ENCODE measurements around the gene REV3L. TPM values are rescaled to one million over a fixed set of nuclear protein-coding genes. Genes with fewer than 3 reads are reported as not detected.

The REV3L gene
- polyA plus RNA-seq, 1 of the 3 experiments (the other 2 are of a cell fraction) = 7.3 TPM

DNA sequence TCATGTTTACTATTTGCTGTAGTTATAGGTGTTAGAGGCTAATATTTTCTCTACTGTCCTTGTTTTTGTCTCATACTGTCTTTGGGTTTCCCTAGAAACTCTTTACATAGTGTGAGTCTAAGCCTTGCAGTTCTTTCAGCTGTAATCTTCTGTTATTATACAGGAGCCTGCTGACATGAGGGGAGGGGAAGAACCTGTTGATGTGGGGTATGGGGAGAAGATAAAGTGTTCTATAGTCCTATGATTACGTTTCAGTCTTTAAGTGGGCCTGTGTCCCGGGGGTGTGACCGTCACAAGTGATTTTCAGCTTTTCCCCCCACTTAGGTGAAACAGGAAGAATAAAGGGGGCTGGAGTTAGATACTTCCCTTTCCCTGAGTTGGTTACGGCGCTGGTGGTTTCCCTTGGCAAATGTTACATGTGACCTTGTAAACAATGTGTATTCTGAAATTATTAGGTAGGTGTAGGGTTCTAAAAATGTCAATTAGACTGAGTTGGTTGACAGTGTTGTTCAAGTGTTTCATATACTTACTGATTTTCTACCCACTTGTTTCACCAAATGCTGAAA is 41.3 kb downstream of the REV3L start:
- Histone ChIP-seq H3K4me1 (ENCODE audit: control insufficient read depth in 1 of 2, insufficient read depth in 2 of 2, low read depth in 1 of 2, low read length in 1 of 2) (peaks cover 0 to 11% of the 10 kb centered on the region in 2 experiments; a peak in 2 of 4 replicates), H3K9me3 (no peaks in the 10 kb centered on the region), H3K9ac (no peak overlapping the region), H3K4me2 (no peak overlapping the region), H3K27me3 (ENCODE audit: insufficient read depth) (no peaks in the 10 kb centered on the region), H3K27ac (ENCODE audit: low read depth in 2 of 2, low read length in 1 of 2) (no peak overlapping the region), H2AFZ (ENCODE audit: low read depth) (no peak overlapping the region), H3K9me2 (no peaks in the 10 kb centered on the region), H3F3A (replicated peaks; ENCODE audit: insufficient read depth) (peaks cover 6% of the 10 kb centered on the region), H4K20me1 (ENCODE audit: insufficient read depth) (peaks cover 11% of the 10 kb centered on the region; the same call in 1 of the 2 replicates), H3K79me2 (ENCODE audit: insufficient read depth) (peaks cover 76% of the 10 kb centered on the region), H3K36me3 (replicated peaks in 1 of 2; ENCODE audit: control insufficient read depth in 1 of 2, insufficient read depth in 2 of 2, low read length in 1 of 2) (peaks cover 0 to 13% of the 10 kb centered on the region in 2 experiments), H3K4me3 (ENCODE audit: low read depth in 2 of 2, low read length in 1 of 2) (no peak overlapping the region)
- ChIA-PET POLR2A (no interaction called here), CTCF (no interaction called here)
- 95% methylated on average over 5 of the region's 5 CpGs for WGBS (ENCODE audit: low lambda C conversion rate)
- TF ChIP-seq NRF1 (IDR thresholded peaks at IDR 0.05; ENCODE audit: low read depth, low read length) (no peak), TEAD4 (IDR thresholded peaks at IDR 0.05; ENCODE audit: borderline replicate concordance, insufficient read depth) (no peak), FOXM1 (IDR thresholded peaks at IDR 0.05; ENCODE audit: low read depth) (no peak), YY1 (IDR thresholded peaks at IDR 0.05; ENCODE audit: low read depth) (no peak), GABPA (IDR thresholded peaks at IDR 0.05; ENCODE audit: low read depth) (no peak), POLR2AphosphoS5 (IDR thresholded peaks at IDR 0.05; ENCODE audit: low read depth, low read length) (no peak), FOXJ3 (CRISPR knock-in tag; IDR thresholded peaks at IDR 0.05) (no peak), TAF1 (IDR thresholded peaks at IDR 0.05; ENCODE audit: borderline replicate concordance, low read depth, low read length) (no peak), SMC3 (IDR thresholded peaks at IDR 0.05; ENCODE audit: low read depth, low read length) (no peak), MEF2A (IDR thresholded peaks at IDR 0.05; ENCODE audit: borderline replicate concordance, low read depth) (no peak), RCOR1 (IDR thresholded peaks at IDR 0.05; ENCODE audit: low read length) (no peak), EZH2phosphoT487 (IDR thresholded peaks at IDR 0.05; ENCODE audit: borderline replicate concordance, low read depth) (no peak)
- TF ChIP-seq, protein P1, sequence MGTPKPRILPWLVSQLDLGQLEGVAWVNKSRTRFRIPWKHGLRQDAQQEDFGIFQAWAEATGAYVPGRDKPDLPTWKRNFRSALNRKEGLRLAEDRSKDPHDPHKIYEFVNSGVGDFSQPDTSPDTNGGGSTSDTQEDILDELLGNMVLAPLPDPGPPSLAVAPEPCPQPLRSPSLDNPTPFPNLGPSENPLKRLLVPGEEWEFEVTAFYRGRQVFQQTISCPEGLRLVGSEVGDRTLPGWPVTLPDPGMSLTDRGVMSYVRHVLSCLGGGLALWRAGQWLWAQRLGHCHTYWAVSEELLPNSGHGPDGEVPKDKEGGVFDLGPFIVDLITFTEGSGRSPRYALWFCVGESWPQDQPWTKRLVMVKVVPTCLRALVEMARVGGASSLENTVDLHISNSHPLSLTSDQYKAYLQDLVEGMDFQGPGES (IDR thresholded peaks at IDR 0.05; ENCODE audit: low read depth, low read length) = no peak
- TF ChIP-seq, protein P2, sequence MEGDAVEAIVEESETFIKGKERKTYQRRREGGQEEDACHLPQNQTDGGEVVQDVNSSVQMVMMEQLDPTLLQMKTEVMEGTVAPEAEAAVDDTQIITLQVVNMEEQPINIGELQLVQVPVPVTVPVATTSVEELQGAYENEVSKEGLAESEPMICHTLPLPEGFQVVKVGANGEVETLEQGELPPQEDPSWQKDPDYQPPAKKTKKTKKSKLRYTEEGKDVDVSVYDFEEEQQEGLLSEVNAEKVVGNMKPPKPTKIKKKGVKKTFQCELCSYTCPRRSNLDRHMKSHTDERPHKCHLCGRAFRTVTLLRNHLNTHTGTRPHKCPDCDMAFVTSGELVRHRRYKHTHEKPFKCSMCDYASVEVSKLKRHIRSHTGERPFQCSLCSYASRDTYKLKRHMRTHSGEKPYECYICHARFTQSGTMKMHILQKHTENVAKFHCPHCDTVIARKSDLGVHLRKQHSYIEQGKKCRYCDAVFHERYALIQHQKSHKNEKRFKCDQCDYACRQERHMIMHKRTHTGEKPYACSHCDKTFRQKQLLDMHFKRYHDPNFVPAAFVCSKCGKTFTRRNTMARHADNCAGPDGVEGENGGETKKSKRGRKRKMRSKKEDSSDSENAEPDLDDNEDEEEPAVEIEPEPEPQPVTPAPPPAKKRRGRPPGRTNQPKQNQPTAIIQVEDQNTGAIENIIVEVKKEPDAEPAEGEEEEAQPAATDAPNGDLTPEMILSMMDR (IDR thresholded peaks at IDR 0.05) = no peak
- TF ChIP-seq, protein P3, sequence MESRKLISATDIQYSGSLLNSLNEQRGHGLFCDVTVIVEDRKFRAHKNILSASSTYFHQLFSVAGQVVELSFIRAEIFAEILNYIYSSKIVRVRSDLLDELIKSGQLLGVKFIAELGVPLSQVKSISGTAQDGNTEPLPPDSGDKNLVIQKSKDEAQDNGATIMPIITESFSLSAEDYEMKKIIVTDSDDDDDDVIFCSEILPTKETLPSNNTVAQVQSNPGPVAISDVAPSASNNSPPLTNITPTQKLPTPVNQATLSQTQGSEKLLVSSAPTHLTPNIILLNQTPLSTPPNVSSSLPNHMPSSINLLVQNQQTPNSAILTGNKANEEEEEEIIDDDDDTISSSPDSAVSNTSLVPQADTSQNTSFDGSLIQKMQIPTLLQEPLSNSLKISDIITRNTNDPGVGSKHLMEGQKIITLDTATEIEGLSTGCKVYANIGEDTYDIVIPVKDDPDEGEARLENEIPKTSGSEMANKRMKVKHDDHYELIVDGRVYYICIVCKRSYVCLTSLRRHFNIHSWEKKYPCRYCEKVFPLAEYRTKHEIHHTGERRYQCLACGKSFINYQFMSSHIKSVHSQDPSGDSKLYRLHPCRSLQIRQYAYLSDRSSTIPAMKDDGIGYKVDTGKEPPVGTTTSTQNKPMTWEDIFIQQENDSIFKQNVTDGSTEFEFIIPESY (IDR thresholded peaks at IDR 0.05; ENCODE audit: borderline replicate concordance, low read depth) = no peak
- TF ChIP-seq, protein P4, sequence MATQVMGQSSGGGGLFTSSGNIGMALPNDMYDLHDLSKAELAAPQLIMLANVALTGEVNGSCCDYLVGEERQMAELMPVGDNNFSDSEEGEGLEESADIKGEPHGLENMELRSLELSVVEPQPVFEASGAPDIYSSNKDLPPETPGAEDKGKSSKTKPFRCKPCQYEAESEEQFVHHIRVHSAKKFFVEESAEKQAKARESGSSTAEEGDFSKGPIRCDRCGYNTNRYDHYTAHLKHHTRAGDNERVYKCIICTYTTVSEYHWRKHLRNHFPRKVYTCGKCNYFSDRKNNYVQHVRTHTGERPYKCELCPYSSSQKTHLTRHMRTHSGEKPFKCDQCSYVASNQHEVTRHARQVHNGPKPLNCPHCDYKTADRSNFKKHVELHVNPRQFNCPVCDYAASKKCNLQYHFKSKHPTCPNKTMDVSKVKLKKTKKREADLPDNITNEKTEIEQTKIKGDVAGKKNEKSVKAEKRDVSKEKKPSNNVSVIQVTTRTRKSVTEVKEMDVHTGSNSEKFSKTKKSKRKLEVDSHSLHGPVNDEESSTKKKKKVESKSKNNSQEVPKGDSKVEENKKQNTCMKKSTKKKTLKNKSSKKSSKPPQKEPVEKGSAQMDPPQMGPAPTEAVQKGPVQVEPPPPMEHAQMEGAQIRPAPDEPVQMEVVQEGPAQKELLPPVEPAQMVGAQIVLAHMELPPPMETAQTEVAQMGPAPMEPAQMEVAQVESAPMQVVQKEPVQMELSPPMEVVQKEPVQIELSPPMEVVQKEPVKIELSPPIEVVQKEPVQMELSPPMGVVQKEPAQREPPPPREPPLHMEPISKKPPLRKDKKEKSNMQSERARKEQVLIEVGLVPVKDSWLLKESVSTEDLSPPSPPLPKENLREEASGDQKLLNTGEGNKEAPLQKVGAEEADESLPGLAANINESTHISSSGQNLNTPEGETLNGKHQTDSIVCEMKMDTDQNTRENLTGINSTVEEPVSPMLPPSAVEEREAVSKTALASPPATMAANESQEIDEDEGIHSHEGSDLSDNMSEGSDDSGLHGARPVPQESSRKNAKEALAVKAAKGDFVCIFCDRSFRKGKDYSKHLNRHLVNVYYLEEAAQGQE (IDR thresholded peaks at IDR 0.05; ENCODE audit: low read depth, low read length) = no peak
- TF ChIP-seq, protein P5, sequence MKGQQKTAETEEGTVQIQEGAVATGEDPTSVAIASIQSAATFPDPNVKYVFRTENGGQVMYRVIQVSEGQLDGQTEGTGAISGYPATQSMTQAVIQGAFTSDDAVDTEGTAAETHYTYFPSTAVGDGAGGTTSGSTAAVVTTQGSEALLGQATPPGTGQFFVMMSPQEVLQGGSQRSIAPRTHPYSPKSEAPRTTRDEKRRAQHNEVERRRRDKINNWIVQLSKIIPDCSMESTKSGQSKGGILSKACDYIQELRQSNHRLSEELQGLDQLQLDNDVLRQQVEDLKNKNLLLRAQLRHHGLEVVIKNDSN (IDR thresholded peaks at IDR 0.05; ENCODE audit: borderline replicate concordance, low read depth) = no peak
- no peak for DNase-seq
